Choroid plexus epithelial cell (primary cell): ENCODE results near the gene DYNC2H1.

Experiments used
- DNase-seq: peaks from one replicate; pipeline ENCODE4 v3.0.0-alpha.2; 2010; ENCODE audit warnings: low read depth
- H3K4me3 ChIP-seq: 2 replicates; pipeline ENCODE4 v1.5.1; 2011; ENCODE audit warnings: low read depth, mild to moderate bottlenecking, control low read depth, low read length, moderate library complexity
- TF ChIP-seq, protein P1 (sequence below): conservative IDR thresholded peaks from 2 replicates; pipeline ENCODE4 v1.5.1; 2011; ENCODE audit warnings: low read depth, mild to moderate bottlenecking, control low read depth, inconsistent platforms, low read length, moderate library complexity

Gene DYNC2H1

DNA sequence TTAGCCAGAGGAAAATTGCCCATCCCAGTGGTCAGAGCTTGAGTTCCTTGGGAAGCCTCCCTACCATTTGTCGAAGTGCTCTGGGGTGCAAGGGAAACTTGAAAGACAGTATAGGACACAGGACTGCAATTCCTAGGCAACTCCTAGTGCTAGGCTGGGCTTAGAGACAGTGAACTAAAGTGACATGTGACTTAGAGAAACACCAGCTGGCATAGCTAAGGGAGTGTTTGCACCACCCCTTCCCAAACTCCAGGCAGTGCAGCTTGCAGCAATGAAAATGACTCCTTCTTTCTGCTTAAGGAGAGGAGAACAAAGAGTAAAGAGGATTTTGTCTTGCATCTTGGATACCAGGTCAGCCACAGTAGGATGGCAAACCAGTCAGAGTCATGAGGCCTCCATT, 388.0 kb downstream of the DYNC2H1 start:
- no peak for DNase-seq
- TF ChIP-seq, protein P1, sequence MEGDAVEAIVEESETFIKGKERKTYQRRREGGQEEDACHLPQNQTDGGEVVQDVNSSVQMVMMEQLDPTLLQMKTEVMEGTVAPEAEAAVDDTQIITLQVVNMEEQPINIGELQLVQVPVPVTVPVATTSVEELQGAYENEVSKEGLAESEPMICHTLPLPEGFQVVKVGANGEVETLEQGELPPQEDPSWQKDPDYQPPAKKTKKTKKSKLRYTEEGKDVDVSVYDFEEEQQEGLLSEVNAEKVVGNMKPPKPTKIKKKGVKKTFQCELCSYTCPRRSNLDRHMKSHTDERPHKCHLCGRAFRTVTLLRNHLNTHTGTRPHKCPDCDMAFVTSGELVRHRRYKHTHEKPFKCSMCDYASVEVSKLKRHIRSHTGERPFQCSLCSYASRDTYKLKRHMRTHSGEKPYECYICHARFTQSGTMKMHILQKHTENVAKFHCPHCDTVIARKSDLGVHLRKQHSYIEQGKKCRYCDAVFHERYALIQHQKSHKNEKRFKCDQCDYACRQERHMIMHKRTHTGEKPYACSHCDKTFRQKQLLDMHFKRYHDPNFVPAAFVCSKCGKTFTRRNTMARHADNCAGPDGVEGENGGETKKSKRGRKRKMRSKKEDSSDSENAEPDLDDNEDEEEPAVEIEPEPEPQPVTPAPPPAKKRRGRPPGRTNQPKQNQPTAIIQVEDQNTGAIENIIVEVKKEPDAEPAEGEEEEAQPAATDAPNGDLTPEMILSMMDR, result no peak

DNA sequence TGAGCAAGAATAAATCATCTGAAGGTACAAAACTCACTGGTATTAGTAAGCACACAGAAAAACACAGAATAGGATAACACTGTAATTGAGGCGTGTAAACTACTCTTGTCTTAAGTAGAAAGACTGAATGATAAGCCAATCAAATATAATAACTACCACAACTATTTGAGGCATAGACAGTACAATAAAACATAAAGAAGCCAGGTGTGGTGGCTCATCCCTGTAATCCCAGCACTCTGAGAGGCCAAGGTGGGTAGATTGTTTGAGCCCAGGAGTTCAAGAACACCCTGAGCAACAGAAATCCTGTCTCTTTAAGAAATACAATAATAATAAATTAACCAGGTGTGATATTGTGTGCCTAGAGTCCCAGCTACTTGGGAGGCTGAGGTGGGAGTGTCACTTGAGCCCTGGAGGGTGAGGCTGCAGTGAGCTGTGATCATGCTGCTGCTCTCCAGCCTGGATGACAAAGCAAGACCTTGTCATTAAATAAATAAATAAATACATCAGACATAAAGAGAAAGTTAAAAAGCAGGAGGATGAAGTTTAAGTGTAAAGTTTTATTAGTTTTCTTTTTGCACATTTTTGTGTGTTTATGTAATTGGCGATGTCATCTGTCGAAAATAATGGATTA, 390.6 kb downstream of the DYNC2H1 start:
- TF ChIP-seq, protein P1, result no peak
- H3K4me3 ChIP-seq, result no peak overlapping the region
- DNase-seq, result no peak

More for the DNA sequence above, 388.0 kb downstream of the DYNC2H1 start:
- H3K4me3 ChIP-seq, result no peak overlapping the region

DNA sequence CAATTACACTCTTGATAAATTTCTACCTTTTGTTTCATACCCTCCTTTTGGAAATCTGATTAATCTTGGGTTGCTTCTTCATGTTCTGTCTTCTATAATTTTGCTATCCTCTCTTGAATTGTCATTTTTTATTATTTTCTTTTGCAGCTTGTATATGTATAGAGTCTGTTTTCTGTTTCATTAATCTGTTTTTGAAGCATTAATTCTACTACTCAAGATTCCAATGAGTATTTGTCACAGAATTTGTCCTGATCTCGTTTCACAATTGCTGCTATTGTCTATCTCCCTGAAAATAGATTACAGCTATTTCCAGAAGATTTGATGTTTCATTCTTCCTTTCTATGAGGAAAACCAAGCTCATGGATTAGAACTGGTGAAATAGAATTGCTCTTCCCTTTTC, 406.1 kb downstream of the DYNC2H1 start:
- DNase-seq, result no peak
- H3K4me3 ChIP-seq, result no peak overlapping the region
- TF ChIP-seq, protein P1, result no peak

DNA sequence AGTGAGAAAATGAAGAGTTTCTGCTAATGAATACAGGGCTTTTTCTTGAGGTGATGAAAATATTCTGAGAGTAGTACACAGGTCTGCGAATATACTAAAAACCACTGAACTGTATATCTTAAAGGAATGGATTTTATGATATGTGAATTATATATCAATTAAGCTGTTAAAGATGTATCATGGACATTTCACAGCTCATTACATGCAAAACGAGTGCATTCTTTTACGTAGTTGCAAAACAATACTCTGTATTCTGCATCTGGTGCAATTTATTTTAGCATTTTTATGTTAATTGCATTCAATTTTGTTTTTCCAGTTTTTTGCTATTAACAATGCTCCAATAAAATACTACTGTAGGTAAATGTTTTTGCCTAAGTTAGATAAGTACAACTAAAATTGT, 411.6 kb downstream of the DYNC2H1 start:
- no peak for DNase-seq
- no peak overlapping the region for H3K4me3 ChIP-seq
- TF ChIP-seq, protein P1, result no peak

DNA sequence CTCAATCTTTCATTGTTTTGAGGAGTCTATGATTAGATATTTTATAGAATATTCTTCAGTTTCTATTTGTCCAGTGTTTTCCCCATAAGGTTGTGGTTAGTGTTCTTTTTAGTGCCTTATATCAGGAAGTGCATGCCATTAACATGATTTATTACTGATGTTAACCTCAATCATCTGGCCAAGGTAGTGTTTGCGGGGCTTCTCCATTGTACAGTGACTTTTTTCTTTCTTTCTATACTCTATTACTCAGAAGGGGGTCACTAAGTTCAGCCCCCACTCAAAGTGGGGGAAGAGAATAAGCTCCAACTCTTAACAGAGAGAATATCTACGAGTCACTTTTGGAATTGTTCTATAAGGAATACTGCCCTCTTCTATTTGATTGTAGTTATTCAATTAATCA, 415.8 kb downstream of the DYNC2H1 start:
- peak; percentile 75 for DNase-seq
- no peak overlapping the region for H3K4me3 ChIP-seq
- TF ChIP-seq, protein P1, result no peak

DNA sequence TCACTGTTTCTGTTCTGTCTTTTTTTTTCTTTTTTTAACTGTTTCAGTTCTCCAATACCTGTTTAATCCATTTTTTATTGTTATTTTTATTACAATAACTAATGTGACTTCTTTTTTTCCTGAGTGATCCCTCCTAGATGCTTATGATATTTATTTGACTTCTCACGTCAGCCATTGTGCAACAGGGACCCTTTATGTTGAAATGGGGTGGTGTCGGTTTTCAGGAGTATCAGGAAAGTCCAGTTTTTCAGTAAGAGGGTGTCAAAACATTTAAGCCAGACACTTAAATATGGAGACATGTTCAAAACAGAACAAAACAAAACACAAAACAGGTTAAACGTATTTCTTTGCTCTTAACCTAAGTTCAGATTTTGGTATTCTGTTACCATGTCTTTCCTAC, 418.8 kb downstream of the DYNC2H1 start:
- DNase-seq, result peak; percentile 34
- H3K4me3 ChIP-seq, result no peak overlapping the region
- TF ChIP-seq, protein P1, result no peak

DNA sequence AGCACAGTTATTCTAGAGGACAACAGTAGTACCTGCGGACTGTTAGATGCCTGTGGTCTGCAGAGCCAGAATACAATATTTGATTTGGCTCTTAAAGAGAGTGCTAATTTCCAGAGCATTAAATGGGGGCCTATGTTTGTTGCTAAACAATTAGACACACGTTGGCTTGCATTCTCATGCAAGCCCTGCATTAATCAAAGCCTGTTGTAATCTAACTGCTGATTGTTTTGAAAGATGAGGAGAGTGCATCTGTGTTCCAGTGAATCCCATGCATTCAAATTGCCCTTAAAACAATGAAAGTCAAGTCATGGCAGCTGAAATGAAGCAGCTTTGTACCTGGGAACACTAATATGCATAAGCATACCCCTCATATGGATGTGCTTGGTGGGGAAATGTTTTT, 419.4 kb downstream of the DYNC2H1 start:
- no peak overlapping the region for H3K4me3 ChIP-seq
- no peak for DNase-seq
- TF ChIP-seq, protein P1, result no peak
